ENCODE data around the gene CSTF3. TPM values are rescaled to one million over a fixed set of nuclear protein-coding genes. Genes with fewer than 3 reads are reported as not detected.

Gene CSTF3
- total and polyA plus RNA-seq, 2 experiments from 2014 or later, result 15.7 to 29.6 TPM

- Histone ChIP-seq H3K9ac (no peak overlapping the region), H3K4me2 (ENCODE audit: unreplicated experiment) (no peak overlapping the region), H3K4me3 (no peak overlapping the region), H3F3A (ENCODE audit: insufficient read depth) (0 out of 2 replicates have a peak, but pooled peaks cover 11% of the 10 kb centered on the region), H2AFZ (no peak overlapping the region), H3K27ac (no peak overlapping the region), H3K36me3 (ENCODE audit: low read depth) (no peaks in the 10 kb centered on the region), H3K9me3 (ENCODE audit: low read depth) (no peaks in the 10 kb centered on the region), H3K27me3 (replicated peaks; ENCODE audit: insufficient read depth) (no peaks in the 10 kb centered on the region), H3K9me2 (ENCODE audit: insufficient read depth) (no peaks in the 10 kb centered on the region), H3K4me1 (ENCODE audit: insufficient read depth) (no peaks in the 10 kb centered on the region), H3K79me2 (ENCODE audit: insufficient read depth) (no peaks in the 10 kb centered on the region), H4K20me1 (ENCODE audit: insufficient read depth) (no peaks in the 10 kb centered on the region)
- TF ChIP-seq EZH2 (IDR thresholded peaks at IDR 0.05; ENCODE audit: insufficient read depth, poor library complexity, severe bottlenecking), result no peak
- no peak for TF ChIP-seq EZH2phosphoT487 (IDR thresholded peaks at IDR 0.05; ENCODE audit: insufficient read depth, low read depth)
- DNase-seq, result peak; percentile 1
- in situ Hi-C loops (cut with MboI), result no loop called here
Observed at GRCh38 chr11:33116535-33116934, 44.7 kb downstream of the CSTF3 start.

GRCh38 chr11:33110083-33110482 is 51.2 kb downstream of the CSTF3 start:
- Histone ChIP-seq H3K4me3 (no peak overlapping the region), H3K9me2 (ENCODE audit: insufficient read depth) (no peaks in the 10 kb centered on the region), H3K36me3 (ENCODE audit: low read depth) (peaks cover 7% of the 10 kb centered on the region), H3K4me1 (ENCODE audit: insufficient read depth) (no peaks in the 10 kb centered on the region), H4K20me1 (ENCODE audit: insufficient read depth) (no peaks in the 10 kb centered on the region), H3K79me2 (ENCODE audit: insufficient read depth) (no peaks in the 10 kb centered on the region), H3K27ac (no peak overlapping the region), H3K9ac (no peak overlapping the region), H3K9me3 (ENCODE audit: low read depth) (no peaks in the 10 kb centered on the region), H3K27me3 (replicated peaks; ENCODE audit: insufficient read depth) (no peaks in the 10 kb centered on the region), H3K4me2 (ENCODE audit: unreplicated experiment) (no peak overlapping the region), H3F3A (ENCODE audit: insufficient read depth) (no peaks in the 10 kb centered on the region; the same call in 1 of the 2 replicates), H2AFZ (no peak overlapping the region)
- in situ Hi-C loops (cut with MboI), result no loop called here
- 17 to 25% methylated on average over 1 of the region's 1 CpG for WGBS, 2 experiments (ENCODE audit: low coverage in 1 of 2, low lambda C conversion rate in 2 of 2, missing lambda C conversion rate in 2 of 2)
- no peak for TF ChIP-seq EZH2phosphoT487 (IDR thresholded peaks at IDR 0.05; ENCODE audit: insufficient read depth, low read depth)
- TF ChIP-seq EZH2 (IDR thresholded peaks at IDR 0.05; ENCODE audit: insufficient read depth, poor library complexity, severe bottlenecking), result no peak
- DNase-seq, result no peak

GRCh38 chr11:33109294-33109895 is 51.9 kb downstream of the CSTF3 start:
- no peak overlapping the region for H3K9ac ChIP-seq
- H3K36me3 ChIP-seq (ENCODE audit: low read depth), result peaks cover 12% of the 10 kb centered on the region
- no peaks in the 10 kb centered on the region for H3K27me3 ChIP-seq (replicated peaks; ENCODE audit: insufficient read depth)
- no peaks in the 10 kb centered on the region for H3K9me2 ChIP-seq (ENCODE audit: insufficient read depth)
- no peak for DNase-seq
- H2AFZ ChIP-seq, result no peak overlapping the region
- no peaks in the 10 kb centered on the region for H3K79me2 ChIP-seq (ENCODE audit: insufficient read depth)
- H3K4me1 ChIP-seq (ENCODE audit: insufficient read depth), result no peaks in the 10 kb centered on the region
- no peaks in the 10 kb centered on the region for H3K9me3 ChIP-seq (ENCODE audit: low read depth)
- no peak for TF ChIP-seq EZH2phosphoT487 (IDR thresholded peaks at IDR 0.05; ENCODE audit: insufficient read depth, low read depth)
- no peak for TF ChIP-seq EZH2 (IDR thresholded peaks at IDR 0.05; ENCODE audit: insufficient read depth, poor library complexity, severe bottlenecking)
- H3K4me2 ChIP-seq (ENCODE audit: unreplicated experiment), result no peak overlapping the region
- H3K4me3 ChIP-seq, result no peak overlapping the region
- no peaks in the 10 kb centered on the region; the same call in 1 of the 2 replicates for H3F3A ChIP-seq (ENCODE audit: insufficient read depth)
- no peaks in the 10 kb centered on the region for H4K20me1 ChIP-seq (ENCODE audit: insufficient read depth)
- H3K27ac ChIP-seq, result no peak overlapping the region
- in situ Hi-C loops (cut with MboI), result no loop called here

GRCh38 chr11:33103836-33104235 is 57.4 kb downstream of the CSTF3 start:
- TF ChIP-seq EZH2 (IDR thresholded peaks at IDR 0.05; ENCODE audit: insufficient read depth, poor library complexity, severe bottlenecking), result no peak
- TF ChIP-seq EZH2phosphoT487 (IDR thresholded peaks at IDR 0.05; ENCODE audit: insufficient read depth, low read depth), result no peak
- Histone ChIP-seq H3K4me3 (no peak overlapping the region), H3K79me2 (ENCODE audit: insufficient read depth) (no peaks in the 10 kb centered on the region), H3K27ac (no peak overlapping the region), H3K9me2 (ENCODE audit: insufficient read depth) (no peaks in the 10 kb centered on the region), H3F3A (ENCODE audit: insufficient read depth) (no peaks in the 10 kb centered on the region), H3K9ac (no peak overlapping the region), H2AFZ (no peak overlapping the region), H3K9me3 (ENCODE audit: low read depth) (no peaks in the 10 kb centered on the region), H3K36me3 (ENCODE audit: low read depth) (peaks cover 32% of the 10 kb centered on the region), H4K20me1 (ENCODE audit: insufficient read depth) (no peaks in the 10 kb centered on the region), H3K27me3 (replicated peaks; ENCODE audit: insufficient read depth) (no peaks in the 10 kb centered on the region), H3K4me1 (ENCODE audit: insufficient read depth) (no peaks in the 10 kb centered on the region), H3K4me2 (ENCODE audit: unreplicated experiment) (no peak overlapping the region)
- in situ Hi-C loops (cut with MboI), result no loop called here
- no peak for DNase-seq

GRCh38 chr11:33094157-33094556 is 67.1 kb downstream of the CSTF3 start:
- no peak overlapping the region for H3K27ac ChIP-seq
- in situ Hi-C loops (cut with MboI), result no loop called here

More at GRCh38 chr11:33094157-33094556, 67.1 kb downstream of the CSTF3 start:
- no peak overlapping the region for H2AFZ ChIP-seq
- no peaks in the 10 kb centered on the region; the same call in 1 of the 2 replicates for H3F3A ChIP-seq (ENCODE audit: insufficient read depth)
- 26 to 38% methylated on average over 1 of the region's 1 CpG for WGBS, 2 experiments (ENCODE audit: low coverage in 1 of 2, low lambda C conversion rate in 2 of 2, missing lambda C conversion rate in 2 of 2)
- DNase-seq, result no peak
- no peaks in the 10 kb centered on the region for H4K20me1 ChIP-seq (ENCODE audit: insufficient read depth)
- no peak overlapping the region for H3K4me2 ChIP-seq (ENCODE audit: unreplicated experiment)
- no peaks in the 10 kb centered on the region for H3K9me3 ChIP-seq (ENCODE audit: low read depth)
- H3K4me3 ChIP-seq, result no peak overlapping the region
- no peak overlapping the region for H3K9ac ChIP-seq
- TF ChIP-seq EZH2phosphoT487 (IDR thresholded peaks at IDR 0.05; ENCODE audit: insufficient read depth, low read depth) (no peak), EZH2 (IDR thresholded peaks at IDR 0.05; ENCODE audit: insufficient read depth, poor library complexity, severe bottlenecking) (no peak)
- H3K4me1 ChIP-seq (ENCODE audit: insufficient read depth), result no peaks in the 10 kb centered on the region
- no peaks in the 10 kb centered on the region for H3K9me2 ChIP-seq (ENCODE audit: insufficient read depth)
- peaks cover 38% of the 10 kb centered on the region for H3K36me3 ChIP-seq (ENCODE audit: low read depth)
- H3K79me2 ChIP-seq (ENCODE audit: insufficient read depth), result no peaks in the 10 kb centered on the region
- no peaks in the 10 kb centered on the region for H3K27me3 ChIP-seq (replicated peaks; ENCODE audit: insufficient read depth)

Data from GM23248 (cell line).